Kidney tubule cell (primary cell): ENCODE measurements around the gene HPX.
A peak's percentile ranks its signal among the peaks of the same experiment; 100 is the strongest.

ENCODE experiments used
- DNase-seq: peaks from one replicate; pipeline ENCODE4 v3.0.0-alpha.2; 2018; ENCODE audit warnings: low spot score

The HPX gene

DNA sequence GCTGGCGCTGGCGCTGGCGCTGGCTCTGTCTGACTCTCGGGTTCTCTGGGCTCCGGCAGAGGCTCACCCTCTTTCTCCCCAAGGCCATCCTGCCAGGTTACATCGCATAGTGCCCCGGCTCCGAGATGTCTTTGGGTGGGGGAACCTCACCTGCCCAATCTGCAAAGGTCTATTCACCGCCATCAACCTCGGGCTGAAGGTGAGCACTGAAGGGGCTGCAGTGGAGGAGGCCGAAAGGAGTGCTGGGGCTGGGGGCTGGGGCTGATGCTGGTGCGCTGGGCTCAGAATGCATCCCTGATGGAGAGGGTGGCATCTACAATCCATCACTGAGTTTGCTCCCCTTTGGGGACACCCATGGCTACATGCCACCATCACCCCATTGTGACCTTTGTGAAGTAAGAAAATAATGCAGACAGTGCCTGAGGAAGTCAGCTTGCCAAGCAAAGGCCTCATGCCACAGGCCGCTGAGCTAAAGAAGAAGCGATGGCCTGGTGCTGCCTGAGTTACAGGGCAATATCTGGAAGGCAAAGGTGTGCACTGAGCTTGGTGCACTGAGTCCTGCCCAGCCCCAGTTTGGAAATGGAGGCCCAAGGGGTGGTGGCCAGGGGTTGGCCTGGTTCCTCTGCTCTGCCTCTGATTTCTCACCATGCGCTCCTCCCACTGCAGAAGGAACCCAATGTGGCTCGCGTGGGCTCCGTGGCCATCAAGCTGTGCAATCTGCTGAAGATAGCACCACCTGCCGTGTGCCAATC lies 49.9 kb downstream of the HPX start:
- DNase-seq: no peak

GRCh38 chr11:6389905-6390717 lies 50.7 kb downstream of the HPX start, which contains the start of gene SMPD1:
SMPD1 (plus strand) TSS chr11:6390474; CDS start chr11:6390599, 125 bp downstream.
- peak; percentile 97 for DNase-seq

- DNase-seq: no peak
Measured at GRCh38 chr11:6388748-6389147, 52.0 kb downstream of the HPX start.

DNA sequence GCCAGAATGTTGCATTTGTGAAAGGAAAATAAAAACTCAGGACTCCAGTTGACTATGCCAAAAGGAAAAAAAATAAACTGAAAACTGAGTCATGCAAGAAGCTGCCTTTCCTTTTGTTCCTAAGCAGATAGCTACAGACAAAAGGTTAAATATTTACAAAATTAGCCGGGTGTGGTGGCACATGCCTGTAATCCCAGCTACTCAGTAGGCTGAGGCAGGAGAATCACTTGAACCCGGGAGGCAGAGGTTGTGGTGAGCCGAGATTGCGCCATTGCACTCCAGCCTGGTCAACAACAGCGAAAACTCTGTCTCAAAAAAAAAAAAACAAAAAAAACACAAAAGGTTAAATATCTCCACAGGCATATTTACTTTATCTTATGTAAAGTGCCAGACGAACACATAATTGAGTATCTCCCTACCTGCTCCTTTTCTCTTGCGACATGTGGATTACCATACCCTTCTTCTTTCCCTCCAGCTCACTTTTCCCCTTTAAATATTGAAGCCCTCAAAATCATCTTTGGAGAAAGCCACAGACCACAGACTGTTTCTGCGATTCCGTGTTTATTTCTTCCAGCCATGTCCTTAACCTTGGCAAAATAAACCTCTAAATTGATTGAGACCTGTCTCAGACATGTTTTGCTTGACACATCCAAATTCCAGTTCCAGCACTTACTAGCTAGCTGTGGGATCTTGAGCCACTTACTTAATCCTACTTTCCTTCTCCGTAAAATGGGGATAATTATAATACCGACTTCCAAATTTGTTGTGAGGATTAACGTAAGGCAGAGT lies 52.8 kb downstream of the HPX start:
- DNase-seq: peak; percentile 90

GRCh38 chr11:6385046-6385777 lies 55.6 kb downstream of the HPX start:
- no peak for DNase-seq
